NCI-H774 (cell line): ENCODE measurements around the gene NDUFC2.
"Not testable (repeated sequence)": the region's sequence is repeated elsewhere in the genome, so short reads cannot be mapped to it uniquely, and the experiment has no call there.

Experiments used
- DNase-seq: peaks from one replicate; lab custom pipeline; 2025; lab: John Stamatoyannopoulos, UW

NDUFC2 gene

DNA sequence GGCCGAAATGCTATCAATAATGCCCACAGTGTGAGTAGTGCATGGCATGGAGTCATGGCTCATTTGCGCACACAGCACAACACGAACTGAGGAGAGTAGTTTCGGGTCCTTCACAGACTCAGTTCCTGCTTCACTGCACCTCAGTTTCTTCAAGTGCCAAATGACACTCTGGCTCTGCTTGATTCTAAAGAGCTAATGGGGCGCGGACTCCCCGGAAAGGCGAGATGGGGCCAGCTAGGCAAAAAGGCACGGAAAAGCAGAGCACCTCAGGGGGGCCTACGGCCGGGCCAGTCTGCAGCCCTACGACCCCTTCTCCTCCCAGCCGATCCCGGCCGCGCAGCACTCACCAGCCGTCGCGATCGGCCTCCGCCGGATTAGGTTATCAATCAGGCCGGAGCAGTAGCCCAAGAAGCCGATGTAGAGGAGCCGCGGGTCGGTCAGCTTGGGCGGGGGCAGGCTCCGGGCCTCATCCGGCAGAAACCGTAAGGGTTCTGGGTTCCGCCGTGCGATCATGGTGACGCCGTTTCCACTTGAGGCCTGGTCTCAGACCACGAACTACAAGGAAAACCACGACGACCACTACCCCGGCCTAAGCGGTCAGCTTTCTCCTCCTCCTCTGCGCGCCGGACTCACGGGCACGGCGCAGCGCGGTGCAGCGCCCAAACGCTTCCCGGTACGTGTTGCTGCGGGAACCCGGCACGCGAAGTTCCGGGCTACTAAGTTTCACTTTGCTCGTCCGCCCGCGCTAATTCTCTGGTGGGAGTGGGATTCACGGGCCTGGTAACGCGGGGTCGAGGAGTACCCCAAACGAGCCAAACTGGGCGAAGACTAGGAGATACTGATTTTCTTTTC, at the start of gene NDUFC2:
Gene NDUFC2, minus strand, starts transcription at position 631 of the 852 bp plus-strand sequence. Its CDS starts 118 bp downstream, at position 513.
- DNase-seq: peak; percentile 77

DNA sequence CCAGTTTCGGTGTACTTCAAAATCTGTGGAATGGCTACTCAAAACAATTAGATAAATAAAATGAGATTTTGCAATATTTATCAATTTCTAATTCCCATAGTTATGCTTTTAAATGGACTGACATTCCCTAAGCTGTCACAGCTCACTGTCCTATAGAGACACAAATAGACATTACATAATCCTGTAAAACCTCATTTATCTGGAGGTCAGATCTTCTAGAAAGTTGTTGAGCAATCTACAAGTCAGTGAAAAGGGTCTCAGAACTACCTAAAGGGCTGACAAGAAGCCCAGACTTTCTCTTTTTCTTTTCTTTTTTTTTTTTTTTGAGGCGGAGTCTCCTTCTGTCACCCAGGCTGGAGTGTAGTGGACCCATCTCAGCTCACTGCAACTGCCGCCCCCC, 47.7 kb upstream of the NDUFC2 start:
- DNase-seq: no peak

DNA sequence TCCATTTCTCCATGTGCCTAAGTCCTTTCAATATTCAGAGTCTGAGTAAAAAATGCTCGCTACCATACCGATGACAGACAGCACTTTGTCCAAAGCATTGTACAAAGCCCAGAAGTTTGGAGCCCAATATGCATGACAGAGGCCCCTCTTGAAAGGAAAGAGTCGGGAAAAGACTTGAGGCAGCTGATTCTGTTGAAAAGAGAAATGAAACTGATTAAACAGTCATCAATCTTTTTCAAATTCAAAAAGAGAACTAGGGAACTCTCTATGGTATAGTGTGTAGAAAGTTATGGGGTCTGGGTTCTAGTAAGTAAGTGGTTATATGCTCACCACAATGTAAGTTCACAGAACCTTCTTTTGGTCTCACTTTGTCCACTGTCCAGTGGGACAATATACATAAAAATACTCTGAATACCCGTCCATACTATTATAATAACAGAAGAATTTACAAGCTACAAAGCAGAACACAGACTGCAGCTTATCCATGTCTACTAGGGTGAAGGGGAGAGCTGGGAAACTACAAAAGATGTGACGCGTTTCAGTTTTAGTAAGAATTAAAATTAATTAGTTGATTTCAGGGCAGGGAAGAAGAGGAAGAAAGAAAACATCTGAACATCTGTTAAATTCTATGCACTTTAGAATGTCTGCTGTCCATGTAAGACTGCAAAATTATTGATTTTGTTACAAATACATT, 33.1 kb upstream of the NDUFC2 start:
- no peak for DNase-seq

DNA sequence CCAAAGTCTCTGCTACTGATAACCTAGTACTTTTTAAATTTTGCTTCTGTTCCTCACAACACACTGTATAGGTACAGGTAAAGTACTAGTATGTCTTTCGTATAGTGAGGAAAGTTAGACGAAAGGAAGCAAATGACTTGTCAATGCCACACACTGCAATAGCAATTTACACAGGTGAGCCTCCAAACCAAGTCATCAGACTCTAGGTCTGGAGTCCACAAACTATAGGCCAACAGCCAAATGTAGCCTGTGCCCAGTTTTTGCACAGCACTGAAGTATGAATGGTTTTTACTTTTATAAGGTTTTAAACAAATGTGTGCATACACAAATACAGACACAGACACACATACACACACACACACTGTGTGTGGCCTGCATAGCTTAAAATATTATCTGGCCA, 31.6 kb upstream of the NDUFC2 start:
- DNase-seq: no peak

DNA sequence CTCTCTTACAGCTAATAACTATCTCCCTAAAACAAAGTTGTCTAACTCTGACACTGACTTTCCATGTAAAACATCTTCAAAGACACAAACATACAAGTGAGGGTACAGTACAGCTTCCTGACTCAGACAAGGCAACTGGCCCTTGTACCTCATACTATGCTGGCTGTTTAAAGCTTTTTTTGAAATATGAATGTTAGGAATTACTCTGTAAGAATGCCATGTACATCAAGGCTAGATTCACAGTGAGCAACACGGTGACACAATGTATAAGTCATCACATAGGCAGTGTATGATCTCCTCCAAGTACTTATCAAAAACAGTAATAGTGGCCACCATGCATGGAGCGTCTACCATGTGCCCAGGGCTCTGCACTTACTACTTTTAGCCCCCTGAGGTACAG, 31.2 kb upstream of the NDUFC2 start:
- DNase-seq: no peak

DNA sequence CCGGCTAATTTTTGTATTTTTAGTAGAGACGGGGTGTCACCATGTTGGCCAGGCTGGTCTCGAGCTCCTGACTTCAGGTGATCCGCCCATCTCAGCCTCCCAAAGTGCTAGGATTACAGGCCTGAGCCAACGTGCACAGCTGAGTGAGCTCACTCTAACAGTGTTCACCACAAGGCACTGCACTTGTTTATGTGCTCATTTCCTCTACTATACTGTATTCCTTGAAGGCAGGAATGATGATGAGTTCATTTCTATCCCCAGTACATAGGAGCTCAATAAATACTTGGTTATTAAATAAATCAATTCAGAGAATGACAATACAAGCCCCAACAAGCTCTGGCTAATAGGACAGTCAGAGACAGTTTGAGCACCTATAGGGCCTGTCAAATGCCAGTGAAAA, 30.7 kb upstream of the NDUFC2 start:
- DNase-seq: no peak

DNA sequence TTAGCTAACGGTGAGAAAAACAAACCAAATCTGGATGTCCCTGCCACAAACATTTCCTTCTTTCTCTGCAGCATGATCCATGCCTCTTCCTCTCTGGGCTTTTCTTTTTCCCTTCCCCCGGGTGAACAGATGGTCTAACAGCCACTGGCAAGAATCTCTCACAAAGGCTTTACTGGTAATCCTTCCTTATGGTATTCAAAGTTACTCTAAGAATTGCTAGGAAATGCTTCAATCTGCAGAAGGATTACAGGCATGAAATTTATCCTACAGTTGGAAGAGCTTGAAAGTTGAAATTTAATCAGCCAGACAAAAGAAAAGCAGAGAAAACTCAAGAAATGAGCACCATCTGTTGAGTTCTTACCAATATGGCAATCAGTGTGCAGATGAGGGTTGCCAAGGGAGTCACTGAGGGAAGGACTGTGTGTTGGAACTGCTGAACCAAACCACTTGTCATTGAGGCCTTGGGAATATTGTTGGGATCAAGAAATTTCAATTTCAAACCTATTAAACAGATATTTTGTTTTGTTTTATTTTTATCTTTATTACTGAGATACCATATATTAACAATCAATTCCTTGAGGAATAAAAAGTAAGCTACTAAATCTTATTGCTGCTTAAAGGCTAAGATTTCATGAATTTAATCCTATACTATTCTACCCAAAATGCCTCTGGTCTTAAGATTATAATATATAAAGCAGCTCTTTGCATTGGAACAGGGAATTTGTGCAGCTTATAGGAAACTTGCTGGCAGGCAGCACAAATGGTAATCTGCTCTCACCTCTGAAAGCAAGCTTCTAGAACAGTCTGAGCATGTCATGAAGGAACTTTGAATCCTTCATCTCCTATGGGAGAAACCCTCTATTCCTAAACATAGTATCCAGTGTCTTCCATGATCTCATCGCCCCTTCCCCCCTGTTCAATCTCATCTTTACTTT, 29.7 kb upstream of the NDUFC2 start:
- no peak for DNase-seq

DNA sequence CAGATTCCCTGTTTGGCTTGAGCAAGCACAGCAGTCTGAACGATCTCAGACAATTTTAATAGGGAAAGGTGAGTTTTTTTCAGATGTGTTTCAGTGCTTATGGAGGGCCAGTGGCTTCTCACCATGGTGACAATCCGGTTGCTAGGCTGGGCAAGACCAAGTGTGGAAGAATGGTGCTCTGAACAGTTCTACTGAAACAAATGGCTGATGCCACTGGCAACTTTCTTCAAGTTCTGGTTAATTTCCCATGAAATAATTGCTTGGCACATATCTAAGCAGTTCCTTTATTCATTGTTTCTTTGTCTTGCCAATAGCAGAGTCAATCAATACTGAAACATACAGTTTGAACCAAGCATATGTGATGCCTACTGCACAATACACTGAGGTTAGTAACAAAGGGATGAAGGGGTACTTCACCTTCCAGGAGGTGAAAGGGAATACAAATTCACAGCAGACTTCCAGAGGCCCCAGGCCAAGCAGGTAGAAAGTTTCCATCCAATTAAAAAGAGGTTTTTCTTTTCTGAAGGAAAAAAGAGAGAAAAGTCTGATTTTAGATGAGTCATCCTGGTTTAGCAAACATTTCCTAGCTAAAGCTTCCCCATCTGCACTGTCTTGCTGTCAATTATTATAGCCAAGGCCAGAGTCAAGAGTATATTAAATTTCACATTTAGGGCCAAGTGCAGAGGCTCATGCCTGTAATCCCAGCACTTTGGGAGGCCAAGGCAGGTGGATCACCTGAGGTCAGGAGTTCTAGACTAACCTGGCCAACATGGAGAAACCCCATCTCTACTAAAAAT, 21.2 kb upstream of the NDUFC2 start:
- peak; percentile 41 for DNase-seq

DNA sequence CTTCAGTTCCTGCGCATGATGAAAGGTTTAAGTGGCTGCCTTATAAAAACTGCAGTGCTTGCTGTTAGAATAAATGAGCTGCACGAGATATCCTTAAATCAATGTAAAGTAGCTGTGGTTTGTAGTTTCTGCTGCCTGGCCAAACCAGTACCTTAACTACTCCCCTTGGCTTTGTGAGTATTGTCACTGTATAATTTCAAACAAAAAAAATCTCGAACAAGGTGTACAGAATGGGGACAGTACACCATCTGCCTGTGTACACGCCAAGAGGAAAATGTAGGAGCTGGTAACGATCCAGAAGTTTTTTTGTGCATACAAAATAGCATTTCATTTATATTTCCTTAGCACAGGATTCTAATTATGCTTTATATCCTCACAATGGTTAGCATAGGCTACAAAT, 20.6 kb upstream of the NDUFC2 start:
- DNase-seq: no peak

DNA sequence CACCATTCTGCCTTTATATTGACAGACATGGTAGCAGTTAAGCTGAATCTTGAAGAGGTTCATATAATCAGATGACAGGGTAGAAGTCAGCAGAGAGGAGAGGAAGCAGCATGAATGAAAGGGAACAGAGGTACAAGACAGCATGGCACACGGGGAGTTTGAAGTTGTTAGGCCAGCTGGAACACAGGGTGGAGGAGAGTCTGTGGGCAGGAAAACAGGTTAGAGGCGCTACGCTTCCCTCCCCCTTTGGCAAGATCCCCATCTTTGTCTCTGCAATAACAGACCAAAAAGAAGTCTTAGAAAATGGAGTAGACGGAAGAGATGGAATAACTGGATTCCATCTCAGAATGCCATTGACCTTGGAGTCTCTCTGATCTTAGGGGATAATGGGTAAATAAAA, 20.0 kb upstream of the NDUFC2 start:
- no peak for DNase-seq

DNA sequence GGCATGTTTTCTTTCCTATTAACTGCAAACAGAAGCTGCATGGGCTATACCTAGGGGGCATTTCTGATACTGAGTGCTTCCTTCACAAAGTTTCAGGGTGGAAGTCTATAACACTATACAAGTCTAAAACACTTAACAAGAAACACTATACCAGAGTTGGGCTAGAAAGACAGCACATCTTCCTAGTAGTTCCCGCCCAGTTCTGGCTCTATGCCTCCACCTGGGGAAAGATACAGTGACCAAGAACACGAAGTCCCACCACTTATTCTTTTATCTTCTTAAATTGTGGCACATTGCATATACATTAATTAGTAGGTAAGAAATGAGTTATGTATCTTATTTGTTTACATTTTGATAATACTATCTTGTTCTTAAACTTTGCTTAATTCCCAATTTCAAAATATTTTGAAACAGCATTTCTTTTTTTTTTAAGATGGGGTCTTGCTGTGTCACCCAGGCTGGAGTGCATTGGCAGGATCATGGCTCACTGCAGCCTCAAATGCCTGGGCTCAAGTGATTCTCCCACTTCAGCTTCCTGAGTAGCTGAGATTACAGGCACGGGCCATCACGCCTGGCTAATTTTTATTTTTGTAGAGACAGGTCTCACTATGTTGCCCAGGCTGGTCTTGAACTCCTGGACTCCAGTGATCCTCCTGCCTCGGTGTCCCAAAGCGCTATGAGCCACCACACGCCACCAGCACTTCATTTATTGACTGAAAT, 18.2 kb upstream of the NDUFC2 start:
- no peak for DNase-seq

DNA sequence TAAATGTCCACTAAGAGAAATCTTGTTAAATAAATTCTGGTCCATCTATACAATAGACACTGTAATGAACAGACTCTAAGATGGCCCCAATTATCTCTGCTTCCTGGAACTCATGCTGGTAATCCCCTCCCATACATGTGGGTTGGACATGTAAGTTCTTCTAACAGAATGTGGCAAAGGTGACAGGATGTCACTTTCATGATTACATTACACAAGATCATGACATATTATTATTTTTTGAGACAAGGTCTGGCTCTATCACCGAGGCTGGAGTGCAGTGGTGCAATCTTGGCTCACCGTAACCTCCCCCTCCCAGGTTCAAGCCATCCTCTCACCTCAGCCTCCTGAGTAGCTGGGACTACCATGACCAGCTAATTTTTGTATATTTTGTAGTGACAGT, 14.6 kb upstream of the NDUFC2 start:
- DNase-seq: no peak

DNA sequence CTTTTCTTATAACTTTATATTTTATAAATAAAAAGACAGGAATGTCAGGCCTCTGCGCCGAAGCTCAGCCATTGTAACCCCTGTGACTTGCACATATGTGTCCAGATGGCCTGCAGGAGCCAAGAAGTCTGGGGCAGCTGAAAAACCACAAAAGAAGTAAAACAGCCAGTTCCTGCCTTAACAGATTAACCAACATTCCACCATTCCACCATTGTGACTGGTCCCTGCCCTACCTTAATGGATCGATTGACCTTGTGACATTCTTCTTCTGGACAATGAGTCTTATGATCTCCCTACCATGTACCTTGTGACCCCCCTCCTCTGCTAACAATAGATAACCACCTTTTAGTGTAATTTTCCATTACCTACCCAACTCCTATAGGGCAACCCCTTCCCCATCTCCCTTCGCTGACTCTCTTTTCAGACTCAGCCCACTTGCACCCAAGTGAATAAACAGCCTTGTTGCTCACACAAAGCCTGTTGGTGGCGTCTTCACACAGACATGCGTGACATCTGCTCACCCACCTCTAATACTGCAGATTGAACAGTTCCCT, 6.9 kb upstream of the NDUFC2 start:
- not testable (repeated sequence) for DNase-seq

DNA sequence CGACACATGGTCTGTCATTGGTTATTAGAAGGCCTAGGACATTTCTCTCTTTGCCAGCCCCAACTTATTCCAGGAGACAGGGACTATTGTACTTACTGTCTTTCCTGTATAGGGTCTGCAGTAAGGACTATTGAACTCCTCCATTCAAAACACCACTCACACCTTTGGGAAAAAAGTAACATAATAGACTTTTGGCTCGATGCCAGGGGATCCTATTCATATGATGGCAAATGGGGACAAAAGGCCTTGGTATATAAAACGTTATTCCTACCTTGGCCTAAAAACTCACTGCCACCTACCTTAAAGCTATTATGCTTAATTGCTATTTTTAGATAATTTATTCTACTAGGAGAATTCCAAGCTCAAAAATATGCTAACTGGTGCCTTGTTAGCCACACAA, 6.3 kb upstream of the NDUFC2 start:
- no peak for DNase-seq

DNA sequence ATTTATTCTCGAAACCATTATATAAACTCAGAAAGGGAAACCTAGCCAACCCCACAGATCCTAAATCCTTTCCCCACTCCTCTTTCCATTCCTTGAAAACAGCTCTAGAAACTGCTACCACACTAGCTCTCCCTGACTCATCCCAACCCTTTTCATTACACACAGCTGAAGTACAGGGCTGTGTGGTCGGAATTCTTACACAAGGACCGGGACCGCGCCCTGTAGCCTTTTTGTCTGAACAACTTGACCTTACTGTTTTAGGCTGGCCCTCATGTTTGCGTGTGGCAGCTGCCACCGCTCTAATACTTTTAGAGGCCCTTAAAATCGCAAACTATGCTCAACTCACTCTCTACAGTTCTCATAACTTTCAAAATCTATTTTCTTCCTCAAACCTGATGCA, 4.8 kb upstream of the NDUFC2 start:
- DNase-seq: not testable (repeated sequence)

DNA sequence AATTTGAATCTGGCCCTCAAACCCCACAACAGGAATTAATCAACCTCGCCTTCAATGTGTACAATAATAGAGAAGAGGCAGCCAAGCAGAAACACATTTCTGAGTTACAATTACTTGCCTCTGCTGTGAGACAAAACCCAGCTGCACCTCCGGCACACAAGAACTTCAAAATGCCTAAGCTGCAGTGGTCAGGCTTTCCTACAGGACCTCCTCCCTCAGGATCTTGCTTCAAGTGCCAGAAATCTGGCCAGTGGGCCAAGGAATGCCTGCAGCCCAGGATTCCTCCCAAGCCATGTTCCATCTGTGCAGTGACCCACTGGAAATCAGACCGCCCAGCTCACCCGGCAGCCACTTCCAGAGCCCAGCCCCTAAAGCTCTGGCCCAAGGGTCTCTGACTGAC, 3.4 kb upstream of the NDUFC2 start:
- DNase-seq: no peak

DNA sequence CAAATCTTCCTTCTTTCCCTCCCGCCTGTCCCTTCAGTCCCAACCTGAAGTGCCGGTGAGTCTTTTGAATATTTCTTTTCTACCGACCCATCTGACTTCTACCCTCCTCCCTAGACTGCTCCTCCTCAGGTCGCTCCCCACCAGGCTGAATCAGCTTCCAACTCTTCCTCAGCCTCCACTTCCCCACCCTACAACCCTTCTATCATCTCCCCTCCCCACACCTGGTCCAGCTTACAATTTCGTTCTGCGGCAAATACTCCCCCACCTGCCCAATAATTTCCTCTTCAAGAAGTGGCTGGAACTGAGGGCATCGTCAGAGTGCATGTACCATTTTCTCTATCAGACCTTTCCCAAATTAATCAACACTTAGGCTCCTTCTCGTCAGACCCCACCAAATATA, 2.5 kb upstream of the NDUFC2 start:
- no peak for DNase-seq

DNA sequence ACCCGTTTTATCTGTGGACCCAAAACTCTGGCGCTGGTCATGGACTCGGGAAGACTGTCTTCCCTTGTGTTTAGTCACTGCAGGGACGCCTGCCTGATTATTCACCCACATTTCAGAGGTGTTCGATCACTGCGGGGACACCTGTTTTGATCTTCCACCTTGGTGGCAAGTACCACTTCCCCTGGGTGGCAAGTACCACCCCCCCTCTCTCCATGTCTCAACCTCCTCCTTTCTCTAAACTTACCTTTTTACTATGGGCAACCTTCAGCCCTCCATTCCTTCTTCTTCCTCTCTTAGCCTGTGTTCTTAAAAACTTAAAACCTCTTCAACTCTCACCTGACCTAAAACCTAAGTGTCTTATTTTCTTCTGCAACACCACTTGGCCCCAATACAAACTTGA, 1.9 kb upstream of the NDUFC2 start:
- no peak for DNase-seq

DNA sequence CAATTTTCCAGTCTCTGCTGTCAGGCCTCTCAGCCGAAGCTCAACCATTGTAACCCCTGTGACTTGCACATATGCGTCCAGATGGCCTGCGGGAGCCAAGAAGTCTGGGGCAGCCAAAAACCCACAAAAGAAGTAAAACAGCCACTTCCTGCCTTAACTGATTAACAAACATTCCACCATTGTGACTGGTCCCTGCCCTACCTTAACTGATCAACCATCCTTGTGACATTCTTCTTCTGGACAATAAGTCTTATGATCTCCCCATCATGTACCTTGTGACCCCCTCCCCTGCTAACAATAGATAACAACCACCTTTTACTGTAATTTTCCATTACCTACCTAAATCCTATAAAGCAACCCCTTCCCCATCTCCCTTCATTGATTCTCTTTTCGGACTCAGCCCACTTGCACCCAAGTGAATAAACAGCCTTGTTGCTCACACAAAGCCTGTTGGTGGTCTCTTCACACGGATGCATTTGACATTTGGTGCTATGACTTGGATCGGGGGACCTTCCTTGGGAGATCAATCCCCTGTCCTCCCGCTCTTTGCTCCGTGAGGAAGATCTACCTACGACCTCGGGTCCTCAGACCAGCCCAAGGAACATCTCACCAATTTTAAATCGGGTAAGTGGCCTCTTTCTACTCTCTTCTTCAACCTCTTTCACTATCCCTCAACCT, 1.3 kb upstream of the NDUFC2 start:
- no peak for DNase-seq
